SW480 (cell line): ENCODE results near the gene PHOSPHO2.
A peak's percentile ranks its signal among the peaks of the same experiment; 100 is the strongest.
"Not testable (repeated sequence)": the region's sequence is repeated elsewhere in the genome, so short reads cannot be mapped to it uniquely, and the experiment has no call there.

Source experiments
- DNase-seq: peaks from one replicate; pipeline ENCODE4 v3.0.0-alpha.2; 2016; ENCODE audit warnings: low spot score

Gene PHOSPHO2

GRCh38 chr2:169684135-169684565 is 10.1 kb upstream of the PHOSPHO2 start:
- no peak for DNase-seq

- not testable (repeated sequence) for DNase-seq
These were observed 9.6 kb upstream of the PHOSPHO2 start for GRCh38 chr2:169684712-169685111.

DNA sequence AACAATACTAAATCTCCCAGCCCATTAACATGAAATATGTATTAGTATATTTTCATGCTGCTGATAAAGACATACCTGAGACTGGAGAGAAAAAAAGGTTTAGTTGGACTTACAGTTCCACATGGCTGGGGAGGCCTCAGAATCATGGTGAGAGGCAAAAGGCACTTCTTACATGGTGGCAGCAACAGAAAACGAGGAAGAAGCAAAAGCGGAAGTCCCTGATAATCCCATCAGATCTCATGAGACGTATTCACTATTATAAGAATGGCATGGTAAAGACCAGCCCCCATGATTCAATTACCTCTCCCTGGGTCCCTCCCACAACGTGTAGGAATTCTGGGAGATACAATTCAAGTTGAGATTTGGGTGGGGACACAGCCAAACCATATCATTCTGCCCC is 7.4 kb upstream of the PHOSPHO2 start:
- not testable (repeated sequence) for DNase-seq

DNA sequence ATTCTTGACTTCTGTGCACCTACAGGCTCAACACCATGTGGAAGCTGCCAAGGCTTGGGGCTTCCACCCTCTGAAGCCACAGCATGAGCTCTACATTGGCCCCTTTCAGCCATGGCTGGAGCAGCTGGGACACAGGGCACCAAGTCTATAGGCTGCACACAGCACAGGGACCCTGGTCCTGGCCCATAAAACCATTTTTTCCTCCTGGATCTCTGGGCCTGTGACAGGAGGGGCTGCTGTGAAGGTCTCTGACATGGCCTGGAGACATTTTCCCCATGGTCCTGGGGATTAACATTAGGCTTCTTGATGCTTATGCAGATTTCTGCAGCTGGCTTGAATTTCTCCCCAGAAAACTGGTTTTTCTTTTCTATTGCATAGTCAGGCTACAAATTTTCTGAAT is 6.3 kb upstream of the PHOSPHO2 start:
- DNase-seq, result not testable (repeated sequence)

GRCh38 chr2:169690958-169691357 is 3.3 kb upstream of the PHOSPHO2 start:
- DNase-seq, result no peak

GRCh38 chr2:169692718-169693117 is 1.6 kb upstream of the PHOSPHO2 start:
- no peak for DNase-seq

DNA sequence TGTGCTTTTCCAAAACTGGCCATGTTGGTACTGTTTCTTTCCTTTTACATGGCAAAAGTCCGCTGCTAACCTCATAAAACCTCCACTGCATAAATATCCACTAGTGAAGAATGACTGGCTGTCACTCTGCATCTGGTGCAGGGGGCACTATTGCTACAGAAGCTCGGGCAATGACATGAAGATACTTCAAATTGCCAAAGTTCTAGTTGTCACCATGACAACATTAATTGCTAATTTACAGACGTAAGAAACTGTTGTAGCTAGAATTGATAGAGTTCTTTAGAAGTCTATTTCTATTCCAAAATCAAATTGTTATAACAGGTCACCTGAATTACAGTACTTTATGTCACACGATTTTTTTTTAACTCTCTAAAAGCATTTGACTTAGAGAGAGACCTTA is 909 bp upstream of the PHOSPHO2 start:
- peak; percentile 13 for DNase-seq

DNA sequence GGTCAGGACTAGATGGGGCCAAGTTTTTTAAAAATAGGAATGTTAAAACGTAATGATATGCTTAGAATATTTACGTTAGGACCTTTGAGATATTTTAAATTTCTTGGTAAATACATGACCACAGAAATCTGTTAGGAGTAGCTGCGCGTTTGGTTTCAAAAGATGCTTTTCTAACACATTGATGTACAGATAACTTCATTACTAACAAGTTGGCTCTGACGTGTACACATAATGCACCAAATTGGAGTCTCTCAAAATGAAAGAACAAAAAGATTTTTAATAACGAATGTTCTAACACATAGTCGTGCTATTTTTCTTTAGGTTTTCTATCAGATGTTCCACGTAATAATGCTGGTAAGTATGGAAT is 608 bp downstream of the PHOSPHO2 start:
- no peak for DNase-seq

DNA sequence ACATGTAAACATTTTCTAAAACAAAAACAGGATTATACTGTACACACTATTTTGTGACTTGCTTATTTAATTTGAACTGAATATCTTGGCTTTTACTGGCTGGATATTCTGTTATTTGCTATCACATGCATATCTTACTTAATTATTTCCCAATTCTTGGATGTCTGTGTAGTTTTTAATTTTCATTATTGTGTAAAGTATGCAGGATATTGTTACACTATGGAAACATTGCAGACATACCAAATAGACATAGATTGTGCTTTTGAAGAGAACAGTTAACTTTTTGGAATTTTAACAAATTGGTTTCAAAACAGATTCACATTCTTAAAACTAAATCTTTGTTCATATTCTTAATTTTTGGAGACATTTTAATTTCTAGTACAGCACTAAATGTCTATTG is 2.1 kb downstream of the PHOSPHO2 start:
- no peak for DNase-seq

DNA sequence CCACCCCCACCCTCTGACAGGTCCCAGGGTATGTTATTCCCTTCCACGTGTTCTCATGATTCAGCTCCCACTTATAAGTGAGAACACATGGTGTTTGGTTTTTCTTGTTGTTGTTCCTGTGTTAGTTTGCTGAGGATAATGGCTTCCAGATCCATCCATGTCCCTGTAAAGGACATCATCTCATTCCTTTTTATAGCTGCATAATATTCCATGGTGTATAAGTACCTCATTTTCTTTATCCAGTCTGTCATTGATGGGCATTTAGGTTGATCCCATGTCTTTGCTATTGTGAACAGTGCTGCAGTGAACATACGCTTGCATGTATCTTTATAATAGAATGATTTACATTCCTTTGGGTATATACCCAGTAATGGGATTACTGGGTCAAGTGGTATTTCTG is 4.9 kb downstream of the PHOSPHO2 start:
- not testable (repeated sequence) for DNase-seq

GRCh38 chr2:169702996-169703395 is 8.7 kb downstream of the PHOSPHO2 start:
- DNase-seq, result no peak

DNA sequence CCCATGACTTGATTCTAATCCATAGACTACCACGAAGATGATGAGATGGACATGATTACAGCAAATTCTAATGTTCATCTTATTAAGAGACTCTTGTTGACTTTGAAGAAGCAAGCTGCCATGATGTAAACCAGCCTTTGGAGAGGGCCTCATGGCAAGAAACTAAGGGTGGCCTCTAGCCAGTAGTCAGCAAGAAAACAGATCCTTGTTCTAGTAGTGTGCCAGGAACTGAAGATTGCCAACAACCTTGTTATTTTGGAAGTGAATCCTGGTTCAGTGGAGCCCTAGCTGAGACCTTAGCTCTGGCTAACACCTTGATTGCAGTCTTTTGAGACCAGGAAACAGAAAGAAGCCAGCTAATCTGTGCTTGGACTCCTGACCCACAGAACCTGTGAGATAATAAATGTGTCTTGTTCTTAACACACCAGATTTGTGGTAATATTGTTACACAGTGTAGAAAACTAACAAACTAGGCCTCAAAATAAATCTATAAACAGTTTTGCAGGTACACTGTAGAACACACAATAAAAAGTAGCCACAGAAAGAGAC is 10.0 kb downstream of the PHOSPHO2 start:
- DNase-seq, result no peak

- DNase-seq, result no peak
These were observed 11.7 kb downstream of the PHOSPHO2 start for GRCh38 chr2:169705927-169706326.

DNA sequence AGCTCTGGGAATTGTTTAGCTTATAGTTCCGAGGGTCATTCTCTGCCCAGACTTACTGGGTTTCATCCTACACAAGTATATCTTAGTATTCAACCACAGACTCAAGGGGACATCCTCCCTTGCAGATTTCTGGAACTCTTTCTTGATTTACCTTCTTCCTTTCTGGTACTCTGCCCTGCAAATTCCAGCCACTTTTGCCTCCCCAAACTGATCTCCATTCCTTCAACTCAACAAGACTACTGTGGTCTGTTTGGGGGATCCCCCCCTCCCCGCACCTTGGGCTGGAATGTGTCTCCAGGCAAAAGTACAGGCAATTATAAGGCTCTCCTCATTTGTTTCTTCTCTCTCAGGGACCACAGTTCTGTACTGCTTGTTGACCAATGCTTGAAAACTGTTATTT is 13.4 kb downstream of the PHOSPHO2 start:
- no peak for DNase-seq

DNA sequence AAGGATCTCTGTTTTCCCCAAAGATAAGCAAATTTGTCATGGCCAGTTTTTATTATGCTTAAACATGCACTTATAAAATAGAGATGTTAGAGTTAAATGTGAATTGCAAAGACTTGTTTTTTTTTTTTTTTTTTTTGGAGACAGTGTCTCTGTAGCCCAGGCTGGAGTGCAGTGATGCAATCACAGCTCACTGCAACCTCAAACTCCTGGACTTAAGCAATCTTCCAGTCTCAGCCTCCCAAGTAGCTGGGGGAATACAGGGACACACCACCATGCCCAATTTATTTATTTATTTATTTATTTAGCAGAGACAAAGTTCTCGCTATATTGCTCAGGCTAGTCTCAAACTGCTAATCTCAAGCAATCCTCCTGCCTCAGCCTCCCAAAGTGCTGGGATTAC is 15.1 kb downstream of the PHOSPHO2 start:
- no peak for DNase-seq

GRCh38 chr2:169709981-169710380 is 15.7 kb downstream of the PHOSPHO2 start:
- no peak for DNase-seq

DNA sequence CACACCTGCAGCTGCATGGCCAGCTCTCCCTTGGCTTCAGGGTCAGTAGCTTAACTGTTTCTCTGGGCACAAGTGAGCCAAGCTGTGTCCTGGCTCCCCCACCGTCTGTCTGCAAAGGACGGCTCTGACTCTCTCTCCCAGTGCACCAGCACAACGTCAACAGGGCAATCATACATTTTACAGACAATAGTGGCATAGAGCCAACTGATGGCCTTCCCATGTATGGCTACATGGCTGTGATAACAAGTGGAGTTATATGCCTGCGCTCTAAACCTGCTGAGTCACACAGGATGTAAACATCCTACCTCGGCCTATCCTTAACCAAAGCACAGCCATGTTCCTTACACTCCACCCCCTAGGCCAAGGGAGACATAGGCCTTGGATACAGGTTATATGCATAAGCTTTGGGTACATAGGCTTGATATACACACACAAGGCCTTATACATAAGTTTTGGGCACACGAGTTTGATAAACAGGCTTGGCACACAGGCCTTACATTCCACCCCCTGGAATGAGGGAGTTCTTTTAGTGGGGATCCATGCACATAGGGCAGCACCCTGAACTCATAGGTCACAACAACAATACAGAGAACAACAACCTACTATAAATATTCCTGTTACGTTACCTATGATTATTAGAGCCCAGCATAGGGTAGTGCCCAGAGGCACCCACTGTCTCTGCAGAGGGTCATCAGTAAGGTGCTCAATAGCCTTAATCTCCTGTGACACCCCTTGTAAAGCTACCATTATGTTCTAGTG is 17.7 kb downstream of the PHOSPHO2 start:
- DNase-seq, result peak; percentile 7

DNA sequence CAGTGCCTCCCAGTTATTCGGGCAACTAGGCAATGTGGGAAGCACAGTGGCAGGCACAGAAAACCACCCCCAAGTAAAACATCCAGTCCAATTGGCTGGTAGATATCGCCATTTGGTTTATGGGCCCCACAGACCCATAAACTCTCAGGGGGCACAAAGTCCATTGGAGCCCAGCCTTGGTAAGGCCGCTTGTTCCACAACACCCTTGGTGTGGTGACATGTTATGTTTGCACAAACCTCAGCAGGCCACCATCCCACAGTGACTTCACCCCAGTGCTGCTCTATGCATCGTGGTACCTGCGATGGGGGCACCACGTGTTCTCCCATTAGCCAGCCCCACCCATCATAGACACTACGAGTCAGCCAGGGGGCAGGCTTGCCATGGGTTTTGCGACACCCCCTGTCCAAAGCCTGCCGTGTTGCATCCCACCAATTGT is 18.5 kb downstream of the PHOSPHO2 start:
- peak; percentile 31 for DNase-seq

GRCh38 chr2:169713331-169713730 is 19.1 kb downstream of the PHOSPHO2 start:
- no peak for DNase-seq

DNA sequence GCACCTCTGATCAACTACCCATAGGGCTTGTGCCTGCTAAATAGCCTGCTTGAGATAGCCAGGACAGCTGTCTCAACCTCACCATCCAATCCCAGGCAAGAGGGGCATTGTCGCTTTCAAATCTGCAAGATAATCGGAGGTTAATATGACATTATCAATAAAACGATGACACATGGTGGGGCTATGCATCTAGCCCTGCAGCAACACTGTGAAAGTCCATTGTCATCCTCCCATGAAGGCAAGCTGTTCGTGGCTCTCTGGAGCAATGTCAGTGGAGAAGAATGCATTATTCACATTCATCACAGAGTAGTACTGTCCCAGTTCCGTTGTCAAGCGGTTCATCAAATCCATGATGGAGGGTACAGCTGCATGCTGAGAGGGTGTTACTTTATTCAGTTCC is 20.4 kb downstream of the PHOSPHO2 start:
- DNase-seq, result no peak

- no peak for DNase-seq
These were observed 21.3 kb downstream of the PHOSPHO2 start for GRCh38 chr2:169715379-169716237.

- DNase-seq, result no peak
These were observed 22.1 kb downstream of the PHOSPHO2 start for GRCh38 chr2:169716238-169716886.
